Activated gamma-delta T cell treated with anti-CD3 and anti-CD28 coated beads, Interleukin-2, amount 50 U/mL, for 16 hours (primary cell): ENCODE measurements around the gene SRRM4.
"Not testable (repeated sequence)": the region's sequence is repeated elsewhere in the genome, so short reads cannot be mapped to it uniquely, and the experiment has no call there.

Source experiments
- DNase-seq: peaks from one replicate; pipeline ENCODE4 v3.0.0-alpha.2; 2020; ENCODE audit warnings: low read depth

The SRRM4 gene, protein sequence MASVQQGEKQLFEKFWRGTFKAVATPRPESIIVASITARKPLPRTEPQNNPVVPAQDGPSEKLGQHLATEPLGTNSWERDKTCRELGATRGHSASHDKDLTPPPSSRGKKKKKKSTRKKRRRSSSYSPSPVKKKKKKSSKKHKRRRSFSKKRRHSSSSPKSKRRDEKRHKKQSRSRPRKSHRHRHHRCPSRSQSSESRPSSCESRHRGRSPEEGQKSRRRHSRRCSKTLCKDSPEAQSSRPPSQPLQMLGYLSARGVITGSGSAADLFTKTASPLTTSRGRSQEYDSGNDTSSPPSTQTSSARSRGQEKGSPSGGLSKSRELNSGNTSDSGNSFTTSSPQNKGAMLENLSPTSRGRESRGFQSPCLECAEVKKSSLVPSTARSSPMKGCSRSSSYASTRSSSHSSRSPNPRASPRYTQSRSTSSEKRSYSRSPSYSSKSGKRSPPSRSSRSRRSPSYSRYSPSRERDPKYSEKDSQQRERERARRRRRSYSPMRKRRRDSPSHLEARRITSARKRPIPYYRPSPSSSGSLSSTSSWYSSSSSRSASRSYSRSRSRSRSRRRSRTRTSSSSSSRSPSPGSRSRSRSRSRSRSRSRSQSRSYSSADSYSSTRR

DNA sequence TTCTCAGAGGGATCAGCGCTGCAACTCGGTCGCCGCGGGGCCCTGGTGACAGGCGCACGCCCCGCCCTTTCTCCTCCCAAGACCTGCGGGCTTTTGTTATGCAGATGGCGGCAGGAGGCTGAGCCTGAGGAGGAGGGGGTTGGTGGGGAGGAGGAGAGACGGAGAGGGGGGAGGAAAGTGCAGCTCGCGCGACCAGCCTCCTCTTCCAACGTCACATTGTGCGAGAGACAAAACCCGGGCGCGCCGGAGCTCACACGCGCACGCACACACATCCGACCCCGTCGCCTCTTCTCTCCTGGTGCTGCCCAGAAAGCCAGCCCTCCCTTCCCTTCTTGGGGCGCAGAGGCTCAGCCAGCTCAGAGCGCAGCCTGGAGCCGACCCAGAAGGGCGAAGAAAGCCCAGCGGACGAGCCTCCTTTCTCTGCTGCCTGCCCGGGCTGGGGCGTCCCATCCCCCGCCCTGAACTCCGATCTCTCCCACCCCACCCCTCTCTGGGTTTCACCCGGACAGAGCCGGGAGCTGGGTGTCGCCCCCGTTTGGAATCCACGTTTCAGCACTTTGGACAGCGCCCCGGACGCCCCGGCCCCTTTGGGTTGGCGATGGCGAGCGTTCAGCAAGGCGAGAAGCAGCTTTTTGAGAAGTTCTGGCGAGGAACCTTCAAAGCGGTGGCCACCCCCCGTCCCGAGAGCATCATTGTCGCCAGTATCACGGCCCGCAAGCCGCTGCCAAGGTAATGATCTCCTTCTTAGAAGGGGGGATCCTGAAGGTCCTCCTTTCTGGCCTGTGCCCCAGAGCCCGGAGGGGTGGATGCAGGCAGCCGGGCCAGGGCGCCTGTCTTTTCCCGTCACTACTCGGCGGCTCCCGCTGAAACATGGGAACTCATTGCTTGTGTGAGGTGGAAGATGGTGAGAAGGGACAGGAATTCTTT, at the start of gene SRRM4:
SRRM4 (plus strand) TSS at position 257 of the 927 bp plus-strand sequence; CDS start at position 599, 342 bp downstream.
- DNase-seq = no peak

DNA sequence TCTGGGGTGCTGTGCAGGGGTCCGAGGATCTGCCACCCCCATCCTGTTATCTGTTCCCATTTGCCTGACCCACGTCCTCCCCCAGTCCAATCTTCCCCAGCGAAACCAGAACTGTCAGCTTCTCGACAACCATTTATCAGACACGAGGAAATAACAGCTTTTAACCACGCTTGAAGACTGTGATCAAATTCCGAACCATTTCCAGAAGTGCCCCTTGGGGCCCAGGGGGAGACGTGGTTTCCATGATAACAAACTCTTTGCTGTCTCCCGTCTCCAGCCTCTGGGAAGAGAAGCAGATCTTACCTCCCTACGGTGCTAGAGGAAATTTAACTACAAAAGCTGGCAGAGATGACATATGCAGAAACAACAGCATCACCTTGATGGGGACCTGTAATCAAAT, 35.1 kb upstream of the SRRM4 start:
- DNase-seq = no peak

DNA sequence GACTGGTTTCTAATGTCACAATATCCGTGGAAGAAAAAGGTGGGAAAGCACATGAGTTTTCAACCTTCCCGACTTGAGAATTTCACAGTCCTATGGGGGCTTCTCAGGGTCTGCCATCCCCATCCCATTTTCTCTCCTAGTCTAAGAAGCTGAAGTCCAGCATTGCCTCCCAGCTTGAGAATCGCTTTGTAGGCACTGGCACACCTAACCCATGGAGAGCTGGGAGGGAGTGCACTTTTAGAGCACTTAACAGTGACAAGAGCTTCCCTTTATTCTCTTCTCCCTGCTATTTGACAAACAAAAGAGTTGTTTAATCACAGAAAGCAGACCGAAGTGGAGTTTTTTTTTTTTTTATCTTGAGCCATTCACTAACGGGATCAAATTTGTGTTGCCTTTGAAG, 22.8 kb upstream of the SRRM4 start:
- no peak for DNase-seq

GRCh38 chr12:118959348-118959747, 22.0 kb upstream of the SRRM4 start:
- no peak for DNase-seq

- no peak for DNase-seq
Measured at GRCh38 chr12:118959985-118960560, 21.3 kb upstream of the SRRM4 start.

GRCh38 chr12:118960865-118961264, 20.5 kb upstream of the SRRM4 start:
- no peak for DNase-seq

- DNase-seq = no peak
Measured at GRCh38 chr12:118964988-118965387, 16.4 kb upstream of the SRRM4 start.

GRCh38 chr12:118970856-118971255, 10.5 kb upstream of the SRRM4 start:
- no peak for DNase-seq

DNA sequence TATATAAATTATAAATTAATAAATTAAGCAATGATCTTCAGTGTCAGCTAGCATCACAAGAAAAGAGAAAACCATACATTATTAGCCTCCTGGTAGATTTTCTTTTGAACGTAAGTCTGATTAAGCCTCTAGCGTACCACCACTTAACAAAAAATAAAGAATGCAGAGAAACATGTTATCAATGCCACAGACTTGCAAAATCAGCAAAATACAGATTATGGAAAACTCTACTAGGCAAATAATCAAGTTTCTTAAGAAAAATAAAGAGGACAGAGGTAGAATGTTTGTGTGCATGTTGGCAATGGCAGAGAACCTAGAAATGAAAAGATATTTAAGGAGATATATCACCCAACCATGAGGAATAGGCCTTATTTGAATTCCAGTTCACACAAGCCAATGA, 8.4 kb upstream of the SRRM4 start:
- no peak for DNase-seq

DNA sequence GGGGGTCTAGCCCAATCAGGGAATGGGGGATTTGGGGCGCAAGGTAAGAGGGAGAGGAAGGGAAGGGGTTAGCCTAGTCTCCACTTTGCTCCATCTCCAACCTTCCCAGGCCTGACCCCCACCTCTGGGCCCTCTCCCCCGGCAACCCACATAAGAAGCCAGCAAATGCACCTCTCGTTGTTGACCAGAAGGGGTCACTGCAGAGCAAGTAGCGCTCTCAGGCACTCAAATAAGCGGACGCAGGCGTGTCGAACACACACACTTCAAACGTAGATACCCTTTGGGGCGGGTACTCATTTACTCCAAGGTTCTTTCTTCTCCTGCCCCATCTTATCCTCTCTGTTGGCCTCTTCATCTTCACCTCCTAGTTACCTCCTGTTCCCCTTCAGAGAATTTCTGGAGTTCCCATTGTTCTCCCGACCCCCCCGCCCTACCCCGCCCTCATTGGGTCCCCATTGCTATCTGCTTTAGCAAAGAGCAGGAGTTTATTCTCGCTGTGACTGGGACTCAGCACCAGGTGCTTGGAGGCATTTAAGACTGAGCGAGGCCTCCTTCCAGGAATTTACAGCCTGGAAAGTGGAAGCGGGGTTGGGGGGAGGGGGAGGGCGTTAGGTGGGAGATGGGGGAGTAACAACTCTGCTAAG, 1.5 kb upstream of the SRRM4 start:
- DNase-seq = no peak

- DNase-seq = no peak
Measured at GRCh38 chr12:118980407-118981014, 830 bp upstream of the SRRM4 start.

- no peak for DNase-seq
Measured at GRCh38 chr12:118982302-118982701, 961 bp downstream of the SRRM4 start.

- no peak for DNase-seq
Measured at GRCh38 chr12:118982984-118983761, 1.8 kb downstream of the SRRM4 start.

- no peak for DNase-seq
Measured at GRCh38 chr12:118984161-118984943, 3.0 kb downstream of the SRRM4 start.

GRCh38 chr12:118986050-118986449, 4.7 kb downstream of the SRRM4 start:
- DNase-seq = no peak

- DNase-seq = no peak
Measured at GRCh38 chr12:118999107-118999506, 17.8 kb downstream of the SRRM4 start.

DNA sequence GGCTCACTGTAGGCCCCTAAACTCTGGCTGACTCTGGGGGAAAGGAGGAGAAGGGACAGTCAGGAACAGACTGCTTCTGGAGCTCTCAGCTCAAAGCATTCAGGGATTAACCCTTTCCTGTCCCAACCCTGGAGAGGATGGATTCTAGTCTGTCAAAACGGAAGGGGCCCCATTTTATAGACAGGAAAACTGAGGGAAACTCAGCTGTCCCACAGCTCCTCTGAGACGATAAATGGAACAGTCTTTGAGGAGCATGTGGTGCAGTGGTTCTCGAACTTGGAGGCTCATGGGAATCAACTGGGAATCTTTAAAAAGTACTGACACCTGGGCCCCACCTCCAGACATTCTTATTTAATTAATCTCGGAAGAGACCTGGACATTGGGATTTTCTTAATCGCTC, 23.7 kb downstream of the SRRM4 start:
- no peak for DNase-seq

DNA sequence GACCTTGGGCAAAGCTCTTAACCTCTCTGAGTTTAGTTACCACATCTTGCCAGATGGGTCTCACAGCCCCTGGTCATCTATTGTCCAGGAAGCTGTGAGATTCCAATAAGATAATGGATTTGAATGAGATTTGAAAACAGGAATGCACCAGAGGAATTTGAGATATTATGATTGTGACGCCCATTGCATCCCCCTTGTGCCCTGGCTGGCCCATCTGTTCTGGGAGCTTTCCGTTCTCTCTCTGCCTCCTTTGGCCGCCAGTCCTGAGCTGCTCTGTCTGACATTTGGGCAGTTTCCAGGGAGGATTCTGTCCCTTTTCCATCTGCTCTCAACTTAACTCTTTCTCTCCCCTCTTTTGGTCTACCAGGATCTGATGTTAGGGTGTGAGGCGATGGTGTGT, 24.6 kb downstream of the SRRM4 start:
- DNase-seq = no peak

DNA sequence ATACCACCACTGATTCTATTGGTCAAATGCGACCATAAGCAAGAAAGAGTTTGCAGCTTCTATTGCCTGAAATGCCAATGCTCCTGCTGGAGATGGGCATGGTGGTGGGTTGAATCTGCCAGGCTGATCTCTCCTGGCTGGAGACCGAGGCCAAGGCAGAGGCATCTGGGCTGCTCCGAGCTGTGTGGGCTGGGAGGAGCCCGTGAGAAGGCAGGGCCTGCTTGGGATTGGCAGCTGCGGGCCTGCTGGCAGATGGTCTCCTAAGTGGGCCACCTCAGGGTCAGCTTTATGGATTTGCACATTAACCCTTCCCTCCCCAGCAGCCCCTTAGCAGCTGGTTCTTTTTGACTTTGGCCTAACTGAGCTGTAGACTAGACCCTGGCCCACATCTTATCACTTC, 25.4 kb downstream of the SRRM4 start:
- no peak for DNase-seq

DNA sequence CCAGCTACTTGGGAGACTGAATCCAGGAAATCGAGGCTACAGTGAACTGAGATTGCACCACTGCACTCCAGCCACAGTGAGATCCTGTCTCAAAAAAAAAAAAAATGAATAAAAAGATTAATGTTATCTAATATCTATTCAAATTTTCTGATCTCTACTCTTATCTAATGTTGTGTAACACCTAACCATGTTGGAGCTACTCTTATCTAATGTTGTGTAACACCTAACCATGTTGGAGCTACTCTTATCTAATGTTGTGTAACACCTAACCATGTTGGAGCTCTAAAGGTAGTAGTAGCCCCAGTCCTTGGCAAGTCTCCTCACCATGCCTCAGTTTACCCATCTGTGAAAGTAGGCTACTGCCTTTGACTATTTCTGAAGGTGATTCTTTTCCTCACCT, 26.9 kb downstream of the SRRM4 start:
- DNase-seq = not testable (repeated sequence)
